Spleen (tissue), 7 donors: ENCODE measurements around the gene ADCY2.

Source experiments
- CTCF ChIP-seq, 11 experiments: fragments of 200-600 bp in 7 of 11; fragments of 450-650 bp in 4 of 11; sonication (generic) in 4 of 11; IDR thresholded peaks in 8 of 11; conservative IDR thresholded peaks in 3 of 11; 1 replicate in 7 of 11; 2 replicates in 4 of 11; pipeline versions ENCODE4 v1.4.0 to v1.8.0; 2016 to 2021; ENCODE audit warnings: antibody characterized with exemption in 11 of 11, inconsistent platforms in 4 of 11, mild to moderate bottlenecking in 1 of 11
- POLR2A ChIP-seq, 3 donors: fragments of 450-650 bp; IDR thresholded peaks; one replicate each; pipeline ENCODE4 v1.5.1; 2017; ENCODE audit warnings: antibody characterized with exemption in 3 of 3, mild to moderate bottlenecking in 1 of 3
- POLR2AphosphoS5 ChIP-seq, 3 donors: sonication (generic); formaldehyde crosslinking; IDR thresholded peaks; one replicate each; pipeline ENCODE4 v1.5.1; 2017; ENCODE audit warnings: antibody characterized with exemption in 3 of 3
- donor health status: DM: no; HTN: no; CAD: no; lungs with moderate emphysema.
- donor health status: DM: no; HTN: no; CAD: no.
- donor health status: DM: no; HTN: no; CAD: no.

GRCh38 chr5:7611518-7611917 is 215.6 kb downstream of the ADCY2 start:
- TF ChIP-seq CTCF (IDR thresholded peaks at IDR 0.05 in 8 of 11, conservative IDR thresholded peaks at IDR 0.05 in 3 of 11) (no peak), POLR2AphosphoS5 (IDR thresholded peaks at IDR 0.05) (no peak), POLR2A (IDR thresholded peaks at IDR 0.05) (no peak)
